ENCODE data around the gene TERT.
"Not testable (repeated sequence)": the region's sequence is repeated elsewhere in the genome, so short reads cannot be mapped to it uniquely, and the experiment has no call there.

TERT gene

GRCh38 chr5:1330847-1331831, 36.3 kb upstream of the TERT start:
- DNase-seq, result no peak

GRCh38 chr5:1330146-1330846, 35.4 kb upstream of the TERT start:
- no peak for DNase-seq

DNA sequence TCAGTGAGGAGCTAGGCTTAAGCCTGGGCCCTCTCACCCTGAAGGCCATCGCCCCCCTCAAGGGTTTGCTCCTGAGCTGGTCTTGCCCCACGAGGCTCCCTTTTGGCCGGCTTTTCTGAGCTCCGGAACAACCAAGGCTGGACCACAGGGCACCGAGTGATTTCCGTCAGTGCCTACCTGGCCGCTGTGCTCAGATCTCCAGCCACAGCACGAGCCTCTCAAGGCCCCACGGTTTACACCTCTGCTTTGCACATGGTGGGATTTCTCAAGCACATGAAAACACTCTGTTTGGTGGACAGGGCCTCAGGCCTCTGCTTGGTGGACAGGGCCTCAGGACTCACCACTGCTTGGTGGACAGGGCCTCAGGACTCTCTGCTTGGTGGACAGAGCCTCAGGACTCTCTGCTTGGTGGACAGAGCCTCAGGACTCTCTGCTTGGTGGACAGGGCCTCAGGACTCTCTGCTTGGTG, 34.3 kb upstream of the TERT start:
- DNase-seq, result no peak

DNA sequence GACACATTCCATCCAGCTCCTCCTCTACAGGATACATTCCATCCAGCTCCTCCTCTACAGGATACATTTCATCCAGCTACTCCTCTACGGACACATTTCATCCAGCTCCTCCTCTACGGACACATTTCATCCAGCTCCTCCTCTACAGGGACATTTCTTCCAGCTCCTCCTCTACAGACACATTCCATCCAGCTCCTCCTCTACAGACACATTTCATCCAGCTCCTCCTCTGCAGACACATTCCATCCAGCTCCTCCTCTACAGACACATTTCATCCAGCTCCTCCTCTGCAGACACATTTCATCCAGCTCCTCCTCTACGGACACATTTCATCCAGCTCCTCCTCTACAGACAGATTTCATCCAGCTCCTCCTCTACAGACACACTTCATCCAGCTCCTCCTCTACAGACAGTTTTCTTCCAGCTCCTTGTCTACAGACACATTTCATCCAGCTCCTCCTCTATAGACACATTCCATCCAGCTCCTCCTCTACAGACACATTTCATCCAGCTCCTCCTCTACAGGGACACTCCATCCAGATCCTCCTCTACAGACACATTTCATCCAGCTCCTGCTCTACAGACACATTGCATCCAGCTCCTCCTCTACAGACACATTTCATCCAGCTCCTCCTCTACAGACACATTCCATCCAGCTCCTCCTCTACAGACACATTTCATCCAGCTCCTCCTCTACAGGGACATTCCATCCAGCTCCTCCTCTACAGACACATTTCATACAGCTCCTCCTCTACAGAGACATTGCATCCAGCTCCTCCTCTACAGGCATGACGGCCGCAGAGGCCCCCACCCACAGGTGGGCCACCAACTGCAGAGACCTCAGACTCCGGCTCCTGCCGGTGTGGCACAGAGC, 33.6 kb upstream of the TERT start:
- DNase-seq, result not testable (repeated sequence)

DNA sequence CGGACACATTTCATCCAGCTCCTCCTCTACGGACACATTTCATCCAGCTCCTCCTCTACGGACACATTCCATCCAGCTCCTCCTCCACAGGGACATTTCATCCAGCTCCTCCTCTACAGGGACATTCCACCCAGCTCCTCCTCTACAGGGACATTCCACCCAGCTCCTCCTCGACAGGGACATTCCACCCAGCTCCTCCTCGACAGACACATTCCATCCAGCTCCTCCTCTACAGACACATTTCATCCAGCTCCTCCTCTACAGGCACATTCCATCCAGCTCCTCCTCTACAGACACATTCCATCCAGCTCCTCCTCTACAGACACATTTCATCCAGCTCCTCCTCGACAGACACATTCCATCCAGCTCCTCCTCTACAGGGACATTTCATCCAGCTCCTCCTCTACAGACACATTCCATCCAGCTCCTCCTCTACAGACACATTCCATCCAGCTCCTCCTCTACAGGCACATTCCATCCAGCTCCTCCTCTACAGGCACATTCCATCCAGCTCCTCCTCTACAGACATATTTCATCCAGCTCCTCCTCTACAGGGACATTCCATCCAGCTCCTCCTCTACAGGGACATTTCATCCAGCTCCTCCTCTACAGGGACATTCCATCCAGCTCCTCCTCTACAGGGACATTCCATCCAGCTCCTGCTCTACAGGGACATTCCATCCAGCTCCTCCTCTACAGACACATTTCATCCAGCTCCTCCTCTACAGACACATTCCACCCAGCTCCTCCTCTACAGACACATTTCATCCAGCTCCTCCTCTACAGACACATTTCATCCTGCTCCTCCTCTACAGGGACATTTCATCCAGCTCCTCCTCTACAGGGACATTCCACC, 32.3 kb upstream of the TERT start:
- not testable (repeated sequence) for DNase-seq

- DNase-seq, result not testable (repeated sequence)
Observed at GRCh38 chr5:1326532-1326875, 31.6 kb upstream of the TERT start.

DNA sequence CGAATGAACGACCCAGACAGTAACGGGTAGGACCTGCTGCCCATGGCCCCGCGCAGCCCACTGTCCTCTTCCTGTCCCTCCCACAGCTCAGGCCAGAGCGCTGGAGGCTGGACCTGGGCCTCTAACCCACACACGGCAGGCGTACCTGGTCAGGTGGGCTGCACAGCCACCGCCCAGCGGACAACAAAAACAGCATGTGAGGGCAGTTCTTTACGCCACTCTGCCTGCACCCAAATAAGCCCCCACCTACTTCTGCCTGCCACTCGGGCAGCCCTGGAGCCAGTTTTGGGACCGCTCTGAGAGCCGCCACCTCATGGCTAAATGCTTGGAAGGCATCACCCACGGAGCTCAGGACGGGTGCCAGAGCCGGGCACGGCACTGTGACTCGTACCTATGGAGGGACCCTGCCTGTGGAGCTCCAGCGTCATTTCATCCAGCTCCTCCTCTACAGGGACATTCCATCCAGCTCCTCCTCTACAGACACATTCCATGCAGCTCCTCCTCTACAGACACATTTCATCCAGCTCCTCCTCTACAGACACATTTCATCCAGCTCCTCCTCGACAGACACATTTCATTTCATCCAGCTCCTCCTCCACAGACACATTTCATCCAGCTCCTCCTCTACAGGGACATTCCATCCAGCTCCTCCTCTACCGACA, 31.1 kb upstream of the TERT start:
- no peak for DNase-seq

DNA sequence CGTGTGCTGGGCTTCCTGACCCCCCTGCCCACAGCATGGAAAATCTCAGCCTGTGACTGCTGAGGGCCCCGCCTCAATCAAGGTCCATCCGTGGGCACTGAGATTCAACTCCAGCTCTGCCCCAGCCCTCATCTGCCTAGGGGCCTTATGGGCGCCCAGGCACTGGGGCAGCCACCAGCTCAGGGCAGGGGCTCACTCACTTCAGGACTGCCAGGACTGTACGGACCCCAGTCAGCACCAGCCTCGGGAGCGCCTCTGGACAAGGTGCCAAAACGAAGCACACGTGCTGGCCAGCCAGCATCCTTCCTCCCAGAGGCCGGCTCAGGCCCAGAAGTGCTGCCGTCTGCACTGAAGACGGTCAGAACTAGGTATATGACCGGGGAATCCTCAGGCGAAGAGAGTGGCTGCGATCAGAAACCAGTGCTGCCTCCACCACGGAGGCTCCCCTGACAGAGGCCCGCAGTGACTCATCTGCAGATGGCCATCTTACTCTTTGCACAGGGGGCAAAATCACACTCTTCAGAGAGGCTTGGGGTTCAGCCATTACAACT, 30.4 kb upstream of the TERT start:
- no peak for DNase-seq

DNA sequence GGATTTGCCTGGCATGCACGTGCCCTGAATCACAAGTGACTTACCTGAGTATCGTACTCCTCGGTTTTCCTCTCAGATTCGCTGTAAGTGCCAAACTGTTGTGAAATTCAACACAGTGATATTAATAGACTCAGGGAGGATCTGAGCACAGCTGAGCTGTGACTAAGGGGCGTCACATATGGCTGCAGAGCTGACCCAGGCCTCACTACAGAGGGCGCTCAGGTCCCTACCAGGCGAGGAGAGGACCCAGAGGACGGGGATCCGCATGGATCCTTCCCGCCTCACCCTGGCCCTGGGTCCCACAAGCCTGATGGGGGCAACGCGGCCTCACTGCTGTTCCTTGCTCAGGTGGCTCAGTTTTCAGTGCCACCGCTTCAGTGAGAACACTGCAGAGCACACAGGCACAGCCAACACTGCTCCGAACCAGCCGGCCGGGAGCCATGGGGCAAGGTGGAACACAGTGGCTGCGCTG, 29.9 kb upstream of the TERT start:
- DNase-seq, result no peak

DNA sequence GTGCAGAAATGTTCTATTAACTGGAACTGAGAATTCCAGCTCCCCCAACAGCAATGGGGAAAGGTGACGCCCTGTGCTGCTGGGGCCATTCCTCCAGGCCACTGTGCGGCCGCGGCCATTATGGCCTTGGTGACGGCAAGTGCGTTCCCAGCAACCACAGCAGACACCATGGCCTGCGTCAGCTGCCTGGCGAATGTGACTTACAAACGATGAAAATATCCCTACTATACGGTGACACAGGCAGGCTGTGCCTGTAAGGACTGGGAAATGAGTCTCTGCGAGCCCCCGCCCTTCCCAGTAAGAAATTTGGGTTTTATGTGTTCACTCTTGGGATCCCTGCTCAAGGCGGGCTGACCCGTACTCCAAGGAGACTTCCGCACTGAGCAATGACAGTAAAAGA, 29.4 kb upstream of the TERT start:
- no peak for DNase-seq

DNA sequence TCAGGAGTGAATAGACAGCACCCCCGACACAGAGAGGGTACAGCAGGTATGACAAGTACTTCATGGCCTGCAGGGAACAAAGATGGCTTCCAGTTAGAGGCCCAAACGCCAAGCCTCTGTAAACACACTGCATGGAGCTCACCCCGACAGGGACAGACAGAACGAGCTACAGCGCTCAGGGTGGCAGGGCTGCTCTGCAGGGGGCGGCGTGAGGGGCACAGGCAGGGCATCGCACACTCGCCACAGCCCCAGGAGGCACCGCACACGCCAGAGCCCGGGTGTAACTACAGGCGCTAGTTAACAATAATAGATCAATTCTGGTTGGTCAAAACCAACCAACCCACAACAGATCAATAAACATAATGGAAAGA, 28.9 kb upstream of the TERT start:
- no peak for DNase-seq

- no peak for DNase-seq
Observed at GRCh38 chr5:1322955-1323802, 28.3 kb upstream of the TERT start.

DNA sequence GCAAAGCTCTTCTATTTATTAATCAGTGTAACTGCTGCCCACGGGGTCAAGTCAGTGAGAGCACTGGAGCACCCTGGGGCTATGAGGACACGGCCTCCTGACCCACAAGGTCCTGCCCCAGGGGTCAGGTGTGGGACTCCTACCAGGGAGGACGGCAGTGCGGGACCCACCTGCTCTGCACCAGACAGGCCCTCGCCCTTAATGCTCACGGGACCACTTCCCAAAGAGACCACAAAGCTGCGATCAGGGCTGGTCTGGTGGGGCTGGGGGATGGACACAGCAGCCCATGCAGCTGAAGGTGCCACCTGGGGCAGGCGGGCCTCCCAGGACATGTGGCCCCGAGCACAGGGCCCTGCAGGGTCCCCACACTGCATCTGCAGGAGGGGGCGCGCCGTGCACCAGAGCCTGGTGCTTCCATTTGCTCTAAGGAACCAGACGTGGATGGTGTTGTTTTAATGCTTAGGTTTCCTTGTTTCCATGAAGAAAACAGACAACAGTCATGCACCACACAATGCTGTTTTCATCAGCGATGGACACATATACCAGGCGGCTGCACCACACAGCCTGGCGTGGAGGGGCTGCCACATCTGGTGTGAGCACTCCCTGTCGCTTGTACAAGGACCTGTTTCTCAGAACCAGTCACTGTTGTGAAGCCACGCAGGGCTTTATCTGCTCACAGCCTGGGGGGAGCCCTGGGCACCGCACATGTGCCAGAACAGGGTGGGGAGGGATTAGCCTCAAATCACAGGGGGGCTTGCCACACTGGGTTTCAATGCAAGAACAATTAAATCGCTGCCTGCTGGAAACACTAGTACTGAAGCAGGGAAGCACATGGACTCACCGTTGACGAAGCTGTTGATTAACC, 27.4 kb upstream of the TERT start:
- no peak for DNase-seq

- no peak for DNase-seq
Observed at GRCh38 chr5:1321576-1321975, 26.7 kb upstream of the TERT start.

- DNase-seq, result no peak
Observed at GRCh38 chr5:1320436-1321344, 25.8 kb upstream of the TERT start.

DNA sequence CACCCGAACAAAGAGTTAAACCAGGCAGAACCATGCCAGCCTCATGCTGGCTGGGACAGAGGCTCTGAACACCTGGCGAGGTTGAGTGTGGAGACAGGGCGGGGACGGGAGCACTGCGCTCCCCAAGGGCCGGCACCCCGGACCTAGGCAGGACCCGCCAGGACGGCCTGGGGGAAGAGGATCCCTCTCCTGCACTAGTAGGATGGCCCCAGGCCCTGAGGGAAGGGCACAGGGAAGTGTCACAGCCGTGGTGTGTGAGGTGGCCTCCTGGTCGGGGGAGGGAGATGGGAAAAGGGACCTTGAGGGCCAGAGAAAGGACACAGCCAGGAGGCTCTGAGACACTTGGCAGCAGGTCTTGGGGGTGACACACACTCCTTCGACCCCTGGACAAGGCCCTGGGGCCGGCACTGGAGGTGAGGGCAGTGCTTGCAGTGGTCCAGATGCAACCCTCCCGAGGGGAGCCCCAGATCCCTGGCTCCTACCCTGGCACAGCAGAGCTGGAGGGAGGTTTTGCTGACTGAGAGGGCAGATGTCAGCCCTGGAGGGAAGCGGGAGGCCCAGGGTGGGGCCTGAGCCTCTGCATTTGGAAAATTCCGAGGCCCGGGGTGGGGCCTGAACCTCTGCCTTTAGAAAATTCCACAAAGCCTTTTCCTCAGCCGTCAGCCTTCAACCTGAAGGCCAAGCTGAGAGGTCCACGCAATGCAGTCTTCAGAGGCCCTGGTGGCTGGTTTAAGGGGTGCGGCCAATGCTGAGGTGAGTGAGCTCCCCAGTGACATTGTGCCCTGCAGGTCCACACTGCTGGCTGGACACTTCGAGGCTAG, 24.8 kb upstream of the TERT start:
- DNase-seq, result no peak

- no peak for DNase-seq
Observed at GRCh38 chr5:1318659-1319251, 23.9 kb upstream of the TERT start.

Data from DMS153 (cell line).